NCI-H345 treated with DMSO at 0.1 percent for 48 hours (cell line): ENCODE data around the gene EIF2B5.
A peak's percentile ranks its signal among the peaks of the same experiment; 100 is the strongest.

Source experiments
- DNase-seq: peaks from one replicate; lab custom pipeline; 2025; ENCODE audit not compliant: unreplicated experiment; lab: John Stamatoyannopoulos, UW

EIF2B5 gene

DNA sequence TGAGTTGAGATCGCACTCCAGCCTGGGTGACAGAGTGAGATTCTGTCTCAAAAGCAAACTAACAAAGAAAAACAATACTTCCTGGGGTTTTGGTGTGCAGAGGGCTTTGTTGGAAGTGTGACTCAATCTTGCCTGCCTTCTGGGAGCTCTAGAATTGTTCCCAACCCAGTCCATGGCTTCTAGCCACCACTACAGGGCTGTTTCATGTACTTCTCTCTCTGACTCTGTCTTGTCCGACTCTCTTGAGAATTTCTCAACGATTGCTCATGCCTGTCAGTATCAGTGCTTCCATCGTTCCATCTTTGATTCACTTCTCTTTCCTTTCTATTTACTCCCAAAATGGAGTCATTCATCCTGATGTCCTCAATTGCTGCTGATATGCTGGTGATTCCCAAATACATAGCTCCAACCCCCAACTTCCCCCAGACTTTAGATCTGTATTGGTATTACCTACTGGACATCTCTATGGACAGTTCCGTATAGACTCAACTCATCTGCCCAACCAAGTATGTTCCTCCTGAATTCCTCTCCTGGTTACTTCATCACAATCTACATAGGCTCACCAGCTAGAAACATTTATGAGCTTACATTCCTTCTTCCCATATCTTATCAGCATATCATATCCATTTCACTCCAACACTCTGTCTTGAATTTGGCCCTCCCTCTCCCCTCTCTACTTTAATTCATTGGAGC is 37.7 kb downstream of the EIF2B5 start:
- no peak for DNase-seq

GRCh38 chr3:184173374-184173722 is 38.2 kb downstream of the EIF2B5 start:
- DNase-seq = no peak

DNA sequence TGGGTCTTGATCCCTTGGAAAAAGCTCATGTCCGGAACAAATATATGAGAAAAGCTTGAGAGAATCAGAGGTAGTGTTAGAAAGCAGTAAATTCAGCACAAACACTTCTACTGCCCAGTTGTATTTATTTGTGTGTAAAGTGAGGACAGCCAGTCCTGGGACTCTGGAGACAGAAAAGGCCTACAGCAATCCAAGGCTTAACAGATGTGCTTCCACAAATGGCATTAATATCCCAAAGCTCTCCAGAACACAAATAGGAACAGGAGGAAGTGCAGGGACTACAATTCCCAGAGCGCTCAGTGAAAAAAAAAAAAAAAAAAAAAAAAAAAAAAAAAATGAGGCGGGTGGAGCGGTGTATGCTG is 39.1 kb downstream of the EIF2B5 start:
- DNase-seq = no peak

- peak; percentile 99 for DNase-seq
Measured at GRCh38 chr3:184174646-184175492, 39.7 kb downstream of the EIF2B5 start, which contains the start of gene AP2M1. Gene AP2M1 (plus strand): TSS chr3:184174855. CDS start chr3:184176994, 2,139 bp downstream.

DNA sequence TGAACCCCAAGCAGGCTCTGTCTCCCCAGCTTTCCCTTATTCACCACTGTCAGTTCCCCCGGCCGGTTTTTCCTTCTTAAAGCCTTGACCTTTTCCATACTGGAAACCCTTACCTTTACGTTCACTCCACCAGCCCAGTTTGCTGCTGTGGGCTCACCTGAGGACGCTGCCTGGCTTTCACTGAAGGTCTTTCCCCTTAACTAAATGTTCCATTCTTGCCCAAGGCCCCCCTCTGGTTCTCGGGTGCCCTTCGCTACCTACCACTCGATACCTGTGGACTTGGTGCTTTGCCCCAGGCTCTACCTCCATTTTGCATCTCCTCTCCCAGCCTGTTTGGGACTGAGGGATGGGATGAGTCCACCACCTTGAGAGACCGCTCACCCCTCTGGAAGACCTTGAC is 40.3 kb downstream of the EIF2B5 start:
- no peak for DNase-seq

DNA sequence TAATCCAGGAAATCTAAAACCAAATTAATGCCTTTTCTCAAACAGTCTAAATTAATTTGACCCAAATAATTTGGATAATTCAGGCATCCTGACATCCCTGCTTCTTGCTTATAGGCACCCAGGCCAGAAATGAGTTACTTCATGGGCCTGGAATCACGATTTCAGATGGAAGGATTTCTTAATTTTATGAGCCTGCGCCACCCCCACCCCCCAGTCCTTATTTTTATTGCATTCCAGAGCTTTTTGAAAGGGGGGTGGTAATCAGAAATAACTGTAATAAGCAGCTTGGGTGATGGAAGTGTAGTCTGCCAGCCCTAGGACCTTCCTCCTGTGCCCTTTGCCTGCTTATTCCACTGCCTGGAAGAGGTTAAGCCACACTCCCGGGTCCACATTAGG is 40.8 kb downstream of the EIF2B5 start:
- no peak for DNase-seq

GRCh38 chr3:184176377-184177330 is 41.5 kb downstream of the EIF2B5 start:
- DNase-seq = no peak

- no peak for DNase-seq
Measured at GRCh38 chr3:184177331-184177731, 42.2 kb downstream of the EIF2B5 start.

DNA sequence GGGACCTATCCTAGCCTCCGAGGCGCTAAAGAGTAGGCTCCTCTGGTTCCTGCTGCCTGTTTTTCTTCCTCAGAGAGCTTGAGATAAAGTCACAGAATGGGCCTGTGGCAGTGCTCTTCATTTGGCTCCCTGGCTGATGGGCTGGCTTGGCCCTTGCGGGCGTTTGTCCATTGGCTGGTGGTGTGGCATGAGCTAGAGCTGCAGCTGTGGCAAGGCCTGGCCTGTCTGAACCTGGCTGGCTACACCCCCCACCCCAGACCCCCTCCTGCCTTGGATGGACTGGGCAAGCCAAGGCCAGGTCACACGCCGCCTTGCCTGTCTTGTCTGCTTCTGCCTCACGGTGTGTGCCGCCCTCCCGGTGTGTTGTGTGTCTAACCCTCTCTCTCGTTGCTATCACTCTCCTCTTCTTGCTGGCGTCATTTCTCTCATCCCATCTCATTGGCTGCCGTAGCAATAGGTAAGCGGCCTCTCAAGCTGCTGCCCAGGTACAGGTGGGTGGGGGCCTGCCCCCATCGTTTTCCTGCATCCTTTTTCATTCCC is 42.7 kb downstream of the EIF2B5 start:
- no peak for DNase-seq

- DNase-seq = no peak
Measured at GRCh38 chr3:184178521-184179138, 43.5 kb downstream of the EIF2B5 start.

GRCh38 chr3:184180165-184180564 is 45.0 kb downstream of the EIF2B5 start:
- no peak for DNase-seq

DNA sequence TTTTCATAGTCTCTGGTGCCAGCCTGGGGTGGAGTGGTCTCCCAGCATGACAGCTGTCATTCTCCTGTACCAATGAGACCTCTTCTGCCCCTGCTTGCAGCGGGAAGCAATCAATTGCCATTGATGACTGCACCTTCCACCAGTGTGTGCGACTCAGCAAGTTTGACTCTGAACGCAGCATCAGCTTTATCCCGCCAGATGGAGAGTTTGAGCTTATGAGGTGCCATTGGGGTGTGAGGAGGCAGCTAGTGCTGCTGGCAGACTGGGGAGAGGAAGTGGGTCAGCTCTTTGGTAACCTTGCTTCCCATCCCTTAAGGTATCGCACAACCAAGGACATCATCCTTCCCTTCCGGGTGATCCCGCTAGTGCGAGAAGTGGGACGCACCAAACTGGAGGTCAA is 46.4 kb downstream of the EIF2B5 start:
- DNase-seq = no peak

DNA sequence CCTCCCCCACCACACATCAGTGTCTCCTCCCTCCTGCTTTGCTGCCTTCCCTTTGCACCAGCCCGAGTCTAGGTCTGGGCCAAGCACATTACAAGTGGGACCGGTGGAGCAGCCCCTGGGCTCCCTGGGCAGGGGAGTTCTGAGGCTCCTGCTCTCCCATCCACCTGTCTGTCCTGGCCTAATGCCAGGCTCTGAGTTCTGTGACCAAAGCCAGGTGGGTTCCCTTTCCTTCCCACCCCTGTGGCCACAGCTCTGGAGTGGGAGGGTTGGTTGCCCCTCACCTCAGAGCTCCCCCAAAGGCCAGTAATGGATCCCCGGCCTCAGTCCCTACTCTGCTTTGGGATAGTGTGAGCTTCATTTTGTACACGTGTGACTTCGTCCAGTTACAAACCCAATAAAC is 48.5 kb downstream of the EIF2B5 start:
- DNase-seq = no peak

GRCh38 chr3:184184546-184185230 is 49.5 kb downstream of the EIF2B5 start:
- no peak for DNase-seq

DNA sequence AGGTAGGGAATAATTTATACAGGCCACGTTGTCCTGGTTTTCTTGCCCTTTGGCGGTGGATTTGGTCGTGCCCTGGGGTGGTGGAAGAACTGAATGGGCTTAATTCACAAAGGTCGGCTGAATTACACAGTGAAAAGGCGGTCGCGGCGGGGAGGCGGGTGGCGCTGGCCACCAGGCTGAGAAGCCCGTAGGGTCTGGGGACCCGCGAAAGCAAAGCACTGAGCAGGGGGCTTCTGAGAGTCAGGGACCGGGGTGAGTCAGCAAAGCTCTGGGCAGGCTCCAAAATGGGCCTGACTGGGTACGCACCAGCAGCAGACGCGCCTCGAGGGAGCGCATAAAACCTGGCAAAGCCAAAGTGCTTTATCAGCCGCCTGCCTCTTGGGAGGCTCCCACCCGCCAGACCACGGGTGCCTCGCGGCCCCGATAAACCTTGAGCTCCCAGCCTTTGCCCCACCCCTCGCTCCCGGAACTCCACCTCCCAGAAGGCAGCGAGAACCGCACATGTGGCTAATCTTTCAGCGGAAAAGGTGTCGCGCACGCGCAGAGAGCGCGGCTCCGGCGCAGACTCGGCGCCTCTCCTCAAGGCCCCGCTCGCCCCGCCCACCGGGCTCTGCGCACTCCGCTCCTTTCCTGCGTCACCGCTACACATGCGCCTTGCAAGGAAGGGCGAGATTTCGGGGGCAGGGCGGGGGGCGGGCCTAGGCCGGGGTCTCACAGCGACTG is 50.5 kb downstream of the EIF2B5 start:
- peak; percentile 99 for DNase-seq

DNA sequence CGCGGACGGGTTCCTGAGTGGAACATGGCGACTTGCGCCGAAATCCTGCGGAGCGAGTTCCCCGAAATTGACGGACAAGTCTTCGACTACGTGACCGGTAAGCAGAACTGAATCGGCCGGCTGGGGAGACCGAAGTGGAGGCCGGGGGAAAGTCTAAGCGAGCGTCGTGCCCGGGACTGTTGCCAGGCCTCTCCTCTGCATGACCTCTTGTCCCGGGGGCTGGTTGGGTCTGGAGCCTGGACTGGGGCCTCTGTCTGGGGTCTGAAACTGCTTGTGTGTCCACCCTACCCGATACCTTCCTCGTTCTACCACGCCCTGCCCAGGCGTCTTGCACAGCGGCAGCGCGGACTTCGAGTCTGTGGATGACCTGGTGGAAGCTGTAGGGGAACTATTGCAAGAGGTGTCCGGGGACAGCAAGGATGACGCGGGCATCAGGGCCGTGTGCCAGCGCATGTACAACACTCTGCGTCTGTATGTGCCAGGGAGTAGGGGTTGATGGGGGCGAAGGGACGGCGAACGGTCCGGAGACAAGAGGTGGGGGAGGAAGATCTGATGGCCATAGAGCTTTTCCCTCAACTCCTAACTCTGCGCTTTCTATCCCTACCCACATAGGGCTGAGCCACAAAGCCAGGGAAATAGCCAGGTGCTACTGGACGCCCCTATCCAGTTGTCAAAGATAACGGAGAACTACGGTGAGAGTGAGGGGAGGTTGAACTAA is 51.2 kb downstream of the EIF2B5 start, which contains the start of gene ABCF3:
TSS of gene ABCF3 (plus strand) at position 16 of the 718 bp plus-strand sequence. CDS start at position 25, 9 bp downstream.
- DNase-seq = no peak

GRCh38 chr3:184186902-184187207 is 51.7 kb downstream of the EIF2B5 start:
- no peak for DNase-seq

DNA sequence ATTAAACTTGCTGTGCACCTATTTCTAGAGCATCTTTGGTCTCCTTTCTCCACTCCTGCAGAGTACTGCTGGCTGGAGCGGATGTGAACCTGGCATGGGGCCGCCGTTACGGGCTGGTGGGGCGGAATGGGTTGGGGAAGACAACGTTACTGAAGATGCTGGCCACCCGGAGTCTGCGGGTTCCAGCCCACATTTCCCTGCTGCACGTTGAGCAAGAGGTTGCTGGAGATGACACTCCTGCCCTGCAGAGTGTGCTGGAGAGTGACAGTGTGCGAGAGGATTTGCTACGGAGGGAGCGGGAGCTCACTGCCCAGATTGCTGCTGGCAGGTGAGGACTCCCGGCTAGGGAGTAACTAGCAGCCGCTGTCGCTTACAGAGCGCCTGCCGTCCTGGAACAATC is 52.9 kb downstream of the EIF2B5 start:
- no peak for DNase-seq

GRCh38 chr3:184189421-184189820 is 54.3 kb downstream of the EIF2B5 start:
- no peak for DNase-seq
